Loucy (cell line): ENCODE measurements around the gene FCER2.

Experiments
- EZH2phosphoT487 ChIP-seq: fragments of 200-600 bp; IDR thresholded peaks from 2 replicates; pipeline ENCODE4 v1.6.1; 2018; ENCODE audit warnings: antibody characterized with exemption, mild to moderate bottlenecking, moderate library complexity, borderline replicate concordance
- TF ChIP-seq, protein P1 (sequence below): fragments of 200-600 bp; sonication (generic); conservative IDR thresholded peaks from 2 replicates; pipeline ENCODE4 v1.5.1; 2014; ENCODE audit warnings: mild to moderate bottlenecking, antibody characterized with exemption, low read length

DNA sequence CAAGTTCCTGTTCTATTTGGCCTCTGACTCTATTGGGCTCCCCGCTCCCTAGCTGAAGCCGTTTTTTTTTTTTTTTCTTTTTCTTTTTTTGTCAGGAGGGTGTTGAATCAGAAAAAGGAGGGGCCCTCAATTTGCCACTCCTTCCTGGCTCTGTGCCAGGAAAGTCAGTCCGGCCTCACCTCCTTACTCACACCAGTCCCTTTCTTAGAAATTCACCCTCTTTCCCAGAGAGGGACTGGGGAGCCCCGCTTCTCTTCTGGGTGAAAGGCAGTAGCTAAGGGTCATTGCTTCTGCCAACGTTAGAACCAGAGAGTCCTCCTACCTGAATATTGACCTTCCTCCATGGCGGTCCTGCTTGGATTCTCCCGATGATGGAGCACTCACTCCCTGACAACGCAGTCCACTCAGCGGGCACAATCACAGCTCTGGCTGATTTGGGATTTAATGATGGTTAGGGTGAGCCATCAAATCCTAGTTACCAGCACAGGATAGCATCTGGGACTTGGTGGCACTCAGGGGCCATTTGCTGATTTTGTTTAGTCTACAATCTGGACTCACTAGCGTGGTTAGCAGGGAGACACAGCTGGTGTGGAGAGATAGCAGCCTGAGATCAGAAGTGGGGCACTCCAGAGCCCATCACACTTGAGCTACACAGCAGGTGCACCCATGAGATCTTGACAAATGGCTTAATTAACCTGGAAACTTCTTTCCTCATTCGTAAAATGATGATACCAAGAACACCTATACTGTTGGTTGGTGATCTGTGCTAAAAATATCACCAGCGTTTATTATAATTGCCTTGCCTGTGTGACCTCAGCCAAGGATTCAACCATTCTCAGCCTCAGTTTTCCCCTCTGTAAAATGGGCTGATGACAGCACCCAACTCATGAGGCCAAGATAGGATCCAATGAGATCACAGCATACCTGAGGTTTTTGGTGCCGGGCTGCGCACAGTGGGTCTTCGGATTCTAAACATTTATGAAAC lies 2.2 kb downstream of the FCER2 start:
- TF ChIP-seq, protein P1, sequence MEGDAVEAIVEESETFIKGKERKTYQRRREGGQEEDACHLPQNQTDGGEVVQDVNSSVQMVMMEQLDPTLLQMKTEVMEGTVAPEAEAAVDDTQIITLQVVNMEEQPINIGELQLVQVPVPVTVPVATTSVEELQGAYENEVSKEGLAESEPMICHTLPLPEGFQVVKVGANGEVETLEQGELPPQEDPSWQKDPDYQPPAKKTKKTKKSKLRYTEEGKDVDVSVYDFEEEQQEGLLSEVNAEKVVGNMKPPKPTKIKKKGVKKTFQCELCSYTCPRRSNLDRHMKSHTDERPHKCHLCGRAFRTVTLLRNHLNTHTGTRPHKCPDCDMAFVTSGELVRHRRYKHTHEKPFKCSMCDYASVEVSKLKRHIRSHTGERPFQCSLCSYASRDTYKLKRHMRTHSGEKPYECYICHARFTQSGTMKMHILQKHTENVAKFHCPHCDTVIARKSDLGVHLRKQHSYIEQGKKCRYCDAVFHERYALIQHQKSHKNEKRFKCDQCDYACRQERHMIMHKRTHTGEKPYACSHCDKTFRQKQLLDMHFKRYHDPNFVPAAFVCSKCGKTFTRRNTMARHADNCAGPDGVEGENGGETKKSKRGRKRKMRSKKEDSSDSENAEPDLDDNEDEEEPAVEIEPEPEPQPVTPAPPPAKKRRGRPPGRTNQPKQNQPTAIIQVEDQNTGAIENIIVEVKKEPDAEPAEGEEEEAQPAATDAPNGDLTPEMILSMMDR: no peak
- no peak for TF ChIP-seq EZH2phosphoT487
